ENCODE measurements around the gene RGS3.
A peak's percentile ranks its signal among the peaks of the same experiment; 100 is the strongest.
"Not testable (repeated sequence)": the region's sequence is repeated elsewhere in the genome, so short reads cannot be mapped to it uniquely, and the experiment has no call there.

Gene RGS3

DNA sequence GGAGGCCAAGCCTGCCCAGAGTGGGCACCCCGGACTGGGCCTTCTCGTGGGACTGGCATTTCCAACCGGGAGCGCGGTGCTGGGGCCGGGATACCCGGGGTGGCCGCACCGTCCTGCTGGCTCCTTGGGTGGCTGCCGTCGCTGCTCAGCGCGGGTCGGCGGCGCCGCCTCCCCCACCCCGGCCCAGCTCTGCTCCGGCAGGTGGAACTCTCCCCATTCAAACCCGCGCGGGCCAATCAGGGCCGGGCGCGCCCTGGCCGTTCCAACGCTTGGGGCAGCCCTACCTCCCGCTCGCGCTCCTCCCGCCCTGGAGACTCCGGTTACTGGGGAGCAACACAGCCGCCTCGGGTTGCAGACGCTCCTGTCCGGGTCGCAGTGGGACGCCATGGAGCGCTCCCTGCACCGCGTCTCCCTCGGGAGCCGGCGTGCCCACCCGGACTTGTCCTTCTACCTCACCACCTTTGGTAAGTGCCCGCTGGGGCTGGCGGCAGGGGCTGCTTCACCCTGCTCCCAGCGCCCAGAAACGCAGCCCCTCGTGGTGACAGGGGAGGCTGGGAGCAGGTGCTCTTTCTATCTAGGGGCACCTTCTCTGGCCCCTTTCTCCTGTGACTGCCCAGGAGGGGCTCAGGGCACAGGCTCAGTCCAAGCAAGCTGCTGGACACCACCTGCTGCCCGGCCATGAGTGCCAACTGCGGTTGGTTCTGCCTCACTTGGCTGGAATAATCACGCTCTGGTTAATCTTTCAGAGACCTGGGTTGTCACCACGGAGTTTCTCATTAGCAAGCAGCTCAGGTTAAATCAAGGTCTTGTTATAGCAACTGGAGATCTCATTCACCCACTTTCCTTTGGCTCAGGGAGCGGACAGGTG, at the start of gene RGS3:
Gene RGS3 (plus strand): TSS at position 310 of the 868 bp plus-strand sequence. CDS start 76 bp downstream, at position 386.
- DNase-seq (ENCODE audit: low read depth) = no peak
- no peak within 1 kb of the TSS for H3K4me3 ChIP-seq (ENCODE audit: low read depth, low read length)

DNA sequence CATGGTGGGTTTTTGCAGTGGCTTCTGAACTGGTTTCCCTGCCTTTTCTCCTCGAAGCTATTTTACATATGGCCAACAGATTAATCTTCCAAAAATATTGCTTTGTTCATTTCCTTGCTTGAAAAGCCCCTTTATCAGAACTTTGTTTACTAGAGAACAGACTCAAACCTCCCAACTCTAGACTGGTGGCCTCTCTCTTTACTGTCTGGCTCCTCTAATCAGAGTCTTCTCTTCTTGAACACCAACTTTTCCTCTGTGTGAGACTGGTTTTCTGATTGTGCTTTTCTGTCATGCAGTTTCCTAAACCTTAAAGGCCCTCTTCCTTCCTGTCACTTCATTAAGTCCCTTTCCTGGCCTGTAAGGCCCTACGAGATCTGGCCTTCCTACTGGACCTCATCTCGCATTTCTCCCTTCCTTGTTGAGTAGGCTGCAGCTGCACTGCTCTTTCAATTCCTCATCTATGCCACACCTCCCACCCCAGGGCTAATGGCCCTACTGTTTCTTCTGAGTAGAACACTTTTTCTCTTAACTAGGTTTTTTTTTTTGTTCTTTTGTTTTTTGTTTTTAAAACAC, 47.3 kb upstream of the RGS3 start:
- DNase-seq (ENCODE audit: low read depth) = no peak
- no peak overlapping the region for H3K4me3 ChIP-seq (ENCODE audit: low read depth, low read length)

DNA sequence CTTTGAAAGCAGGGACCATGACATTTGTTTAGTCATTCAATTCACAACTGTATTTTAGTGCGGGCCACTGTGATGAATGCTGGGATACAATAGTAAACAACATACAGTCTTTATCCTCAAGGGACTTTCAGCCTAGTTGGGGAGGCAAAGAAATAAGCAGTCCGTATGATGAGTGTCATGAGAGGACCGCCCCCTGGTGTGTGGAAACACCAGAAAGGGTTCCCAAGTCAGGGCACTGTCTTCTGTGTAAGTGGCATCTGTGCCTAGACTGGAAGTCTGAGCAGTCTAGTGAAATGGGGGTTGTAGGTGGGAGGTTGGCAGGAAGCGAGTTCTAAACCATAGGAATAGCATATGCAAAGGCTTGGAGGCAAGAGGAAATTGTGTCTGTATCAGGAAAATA, 46.2 kb upstream of the RGS3 start:
- DNase-seq (ENCODE audit: low read depth) = no peak
- H3K4me3 ChIP-seq (ENCODE audit: low read depth, low read length) = no peak overlapping the region

DNA sequence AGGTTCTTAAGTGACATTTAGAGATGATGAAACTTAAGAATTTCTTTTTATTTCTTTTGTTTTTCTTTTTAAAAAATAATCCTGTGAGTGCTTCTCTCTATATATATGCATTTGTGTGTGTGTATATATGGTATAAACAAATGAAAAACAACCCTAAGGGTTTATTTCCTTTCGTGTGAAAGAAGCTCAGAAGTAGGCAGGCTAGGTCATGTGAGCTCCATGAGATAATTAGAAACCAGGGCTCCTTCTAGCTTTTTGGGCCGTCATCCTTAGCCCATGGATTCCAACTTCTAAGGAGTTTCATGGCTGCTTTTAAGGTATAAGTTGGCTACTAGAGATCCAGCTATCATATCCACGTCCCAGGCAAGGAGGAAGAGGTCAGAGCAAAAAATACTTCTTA, 41.8 kb upstream of the RGS3 start:
- no peak overlapping the region for H3K4me3 ChIP-seq (ENCODE audit: low read depth, low read length)
- DNase-seq (ENCODE audit: low read depth) = no peak

- DNase-seq (ENCODE audit: low read depth) = no peak
- H3K4me3 ChIP-seq (ENCODE audit: low read depth, low read length) = no peak overlapping the region
Measured at GRCh38 chr9:113425072-113425471, 38.5 kb upstream of the RGS3 start.

GRCh38 chr9:113426701-113427100, 36.8 kb upstream of the RGS3 start:
- no peak for DNase-seq (ENCODE audit: low read depth)
- no peak overlapping the region for H3K4me3 ChIP-seq (ENCODE audit: low read depth, low read length)

GRCh38 chr9:113427629-113428028, 35.9 kb upstream of the RGS3 start:
- no peak overlapping the region for H3K4me3 ChIP-seq (ENCODE audit: low read depth, low read length)
- DNase-seq (ENCODE audit: low read depth) = no peak

GRCh38 chr9:113428062-113428615, 35.4 kb upstream of the RGS3 start:
- DNase-seq (ENCODE audit: low read depth) = no peak
- H3K4me3 ChIP-seq (ENCODE audit: low read depth, low read length) = no peak overlapping the region

DNA sequence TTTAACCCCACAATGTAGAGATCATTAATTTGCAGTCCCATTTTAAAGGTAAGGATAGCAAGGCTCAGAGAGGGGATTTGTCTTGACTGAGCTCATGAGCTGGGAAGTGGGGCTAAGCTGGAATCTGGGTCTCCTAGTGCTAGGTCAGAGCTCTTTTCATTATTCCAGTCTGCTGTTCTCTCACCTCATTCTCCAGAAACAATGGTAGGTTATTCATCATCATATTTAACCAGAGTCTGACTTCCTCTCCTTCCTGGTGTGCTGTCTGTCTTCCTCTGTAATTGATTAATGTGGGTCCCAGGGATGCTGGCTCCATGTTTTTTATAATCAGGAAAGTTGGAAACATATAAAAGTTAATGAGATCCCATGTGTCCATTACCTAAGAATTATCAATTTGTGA, 32.3 kb upstream of the RGS3 start:
- DNase-seq (ENCODE audit: low read depth) = no peak
- no peak overlapping the region for H3K4me3 ChIP-seq (ENCODE audit: low read depth, low read length)

DNA sequence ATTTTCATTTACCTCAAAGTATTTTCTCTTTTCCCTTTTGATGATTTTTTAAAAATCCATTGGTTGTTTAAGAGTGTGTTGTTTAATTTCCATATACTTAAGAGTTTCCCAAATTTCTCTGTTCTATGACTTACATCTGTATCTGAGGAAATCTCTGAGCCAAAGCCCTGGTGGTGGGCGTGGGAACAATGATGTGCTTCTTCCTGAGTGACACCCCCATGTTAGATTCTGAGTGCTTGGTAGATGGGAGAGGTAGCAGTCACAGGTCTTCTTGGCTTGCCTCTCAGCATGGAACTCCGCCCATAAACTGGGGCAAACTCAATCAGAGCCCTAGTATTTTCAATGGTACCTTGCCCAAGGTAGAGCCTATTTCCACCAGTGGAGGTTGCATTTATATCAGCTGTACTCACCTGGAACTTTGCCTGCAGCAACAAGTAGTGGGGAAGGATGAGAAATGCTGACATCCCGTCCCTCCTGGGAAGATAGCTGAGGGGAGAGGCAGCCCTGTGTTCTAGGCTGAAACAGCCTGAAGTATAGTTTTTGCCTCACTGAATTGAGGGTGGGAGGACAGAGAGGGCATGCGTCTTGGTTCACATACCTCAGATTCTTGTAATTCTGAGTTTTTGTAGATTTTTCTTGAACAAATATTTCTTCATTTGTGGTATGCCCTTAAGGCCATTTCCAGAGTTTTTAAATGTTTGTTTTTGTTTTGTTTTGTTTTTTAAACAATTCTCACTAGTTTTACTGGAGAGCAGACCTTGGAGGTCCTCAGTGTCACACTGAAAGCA, 26.6 kb upstream of the RGS3 start:
- no peak for DNase-seq (ENCODE audit: low read depth)
- H3K4me3 ChIP-seq (ENCODE audit: low read depth, low read length) = no peak overlapping the region

GRCh38 chr9:113437716-113438115, 25.8 kb upstream of the RGS3 start:
- not testable (repeated sequence) for DNase-seq (ENCODE audit: low read depth); H3K4me3 ChIP-seq (ENCODE audit: low read depth, low read length)

- H3K4me3 ChIP-seq (ENCODE audit: low read depth, low read length) = no peak overlapping the region
- no peak for DNase-seq (ENCODE audit: low read depth)
Measured at GRCh38 chr9:113444736-113445135, 18.8 kb upstream of the RGS3 start.

DNA sequence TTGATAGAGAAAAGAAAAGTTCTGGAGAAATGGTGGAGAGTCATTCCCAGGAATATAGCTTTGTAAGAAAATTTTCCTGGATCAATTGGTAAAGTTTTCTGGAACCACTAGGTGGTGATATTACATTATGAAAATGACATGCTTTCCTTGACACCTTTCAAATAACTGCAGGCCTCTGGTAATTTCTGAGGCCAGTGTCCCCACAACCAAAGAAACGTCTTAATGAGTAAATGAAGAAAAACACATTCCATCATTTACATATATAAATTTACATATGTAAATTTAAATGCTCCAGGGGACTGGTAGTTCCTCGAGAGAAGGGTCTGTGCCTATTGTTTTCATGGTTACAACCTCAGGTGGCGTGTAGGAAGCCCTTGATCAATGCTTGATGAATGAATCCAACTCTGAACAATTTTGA, 17.2 kb upstream of the RGS3 start:
- no peak for DNase-seq (ENCODE audit: low read depth)
- H3K4me3 ChIP-seq (ENCODE audit: low read depth, low read length) = no peak overlapping the region

DNA sequence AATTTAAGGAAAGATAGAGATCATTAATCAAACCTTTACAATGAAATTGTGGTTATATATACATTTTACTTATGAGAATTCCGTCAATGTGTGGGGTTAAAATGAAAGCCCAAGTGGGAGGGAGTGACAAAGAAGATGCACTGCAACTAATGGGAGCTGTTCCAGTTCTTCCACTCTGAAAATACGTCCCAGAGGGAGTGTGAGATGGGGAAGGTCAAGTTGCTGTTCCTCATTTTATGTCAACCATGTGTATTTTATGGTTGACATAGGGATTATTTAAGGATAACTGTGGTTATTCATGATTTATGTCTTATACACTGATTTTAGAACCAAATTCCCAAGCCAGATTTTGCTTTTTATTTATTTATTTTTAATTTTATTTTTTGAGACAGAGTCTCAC, 14.2 kb upstream of the RGS3 start:
- no peak overlapping the region for H3K4me3 ChIP-seq (ENCODE audit: low read depth, low read length)
- no peak for DNase-seq (ENCODE audit: low read depth)

DNA sequence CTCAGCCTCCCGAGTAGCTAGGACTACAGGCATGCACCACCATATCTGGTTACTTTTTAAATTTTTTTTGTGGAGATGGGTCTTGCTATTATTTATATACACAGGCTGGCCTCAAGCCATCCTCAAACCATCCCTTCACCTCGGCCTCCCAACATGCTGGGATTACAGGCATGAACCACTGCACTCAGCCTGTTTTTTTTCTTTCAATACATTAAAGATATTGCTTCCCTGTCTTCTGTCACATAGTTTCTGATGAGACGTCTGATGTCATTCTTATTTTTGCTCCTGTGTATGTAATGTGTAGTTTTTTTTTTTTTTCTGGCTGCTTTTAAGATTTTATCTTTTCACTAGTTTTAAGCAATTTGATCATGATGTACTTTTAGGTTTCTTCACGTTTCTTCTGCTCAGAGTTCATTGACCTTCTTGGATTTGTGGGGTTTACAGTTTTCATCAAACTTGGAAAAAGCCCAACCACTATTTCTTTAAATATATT, 11.4 kb upstream of the RGS3 start:
- DNase-seq (ENCODE audit: low read depth) = no peak
- no peak overlapping the region for H3K4me3 ChIP-seq (ENCODE audit: low read depth, low read length)

GRCh38 chr9:113454914-113455761, 8.4 kb upstream of the RGS3 start:
- peak; percentile 66 for DNase-seq (ENCODE audit: low read depth)
- no peak overlapping the region for H3K4me3 ChIP-seq (ENCODE audit: low read depth, low read length)

GRCh38 chr9:113456235-113456634, 7.3 kb upstream of the RGS3 start:
- H3K4me3 ChIP-seq (ENCODE audit: low read depth, low read length) = no peak overlapping the region
- DNase-seq (ENCODE audit: low read depth) = no peak

DNA sequence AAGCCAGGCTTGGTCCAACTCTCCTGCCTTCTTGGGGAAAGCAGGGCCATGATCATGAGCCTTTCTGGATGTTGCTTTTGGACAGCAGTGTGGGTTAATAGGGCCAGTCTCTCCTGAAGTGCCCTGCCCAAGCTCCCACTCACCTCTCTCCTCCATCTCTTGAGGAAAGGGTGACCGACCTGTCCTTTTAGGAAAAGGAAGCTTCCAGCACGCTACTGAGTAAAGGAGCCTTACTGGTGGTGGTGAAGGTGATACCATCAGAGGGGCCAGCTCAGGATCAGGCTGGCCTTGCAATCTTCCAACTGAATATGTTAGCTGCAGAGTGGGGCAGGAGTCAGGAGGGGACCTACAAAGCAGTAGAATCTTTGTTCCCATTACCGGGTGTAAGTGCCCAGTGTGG, 2.2 kb upstream of the RGS3 start:
- no peak for DNase-seq (ENCODE audit: low read depth)
- H3K4me3 ChIP-seq (ENCODE audit: low read depth, low read length) = no peak overlapping the region

- no peak for DNase-seq (ENCODE audit: low read depth)
- H3K4me3 ChIP-seq (ENCODE audit: low read depth, low read length) = no peak overlapping the region
Measured at GRCh38 chr9:113461943-113462342, 1.6 kb upstream of the RGS3 start.
